Measurements from ENCODE around the gene ROCK2. TPM values are rescaled to one million over a fixed set of nuclear protein-coding genes. Genes with fewer than 3 reads are reported as not detected.

The ROCK2 gene
- total RNA-seq, 1 donor from 2014 or later, result 63.5 TPM

DNA sequence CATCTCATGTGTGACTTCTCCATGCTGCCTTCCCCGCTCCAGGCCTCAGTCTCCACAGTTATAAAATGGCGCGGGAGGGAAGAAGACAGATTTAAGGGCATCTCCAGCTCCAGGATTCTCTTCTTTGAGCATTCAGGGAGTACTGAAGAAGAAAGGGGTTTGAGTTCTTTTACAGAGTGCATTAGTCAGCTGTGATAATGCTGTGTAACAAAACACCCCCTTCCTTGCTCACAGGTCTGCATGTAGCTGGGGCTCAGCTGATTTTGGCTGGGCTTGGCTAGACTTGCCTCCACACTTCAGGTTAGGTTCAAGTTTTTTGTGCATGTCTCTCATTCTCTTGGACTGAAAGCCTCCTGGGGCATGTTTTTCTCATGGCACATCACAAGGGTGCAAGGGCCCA is 197.2 kb downstream of the ROCK2 start:
- Histone ChIP-seq H3K4me3 (no peak overlapping the region), H3K4me1 (no peaks in the 10 kb centered on the region), H3K27ac (no peak overlapping the region), H3K9me3 (no peaks in the 10 kb centered on the region), H3K36me3 (no peaks in the 10 kb centered on the region), H3K27me3 (no peaks in the 10 kb centered on the region)
- intact Hi-C loops (cut with DNase I), result no loop called here
- ATAC-seq, result no peak
- TF ChIP-seq, protein P1, sequence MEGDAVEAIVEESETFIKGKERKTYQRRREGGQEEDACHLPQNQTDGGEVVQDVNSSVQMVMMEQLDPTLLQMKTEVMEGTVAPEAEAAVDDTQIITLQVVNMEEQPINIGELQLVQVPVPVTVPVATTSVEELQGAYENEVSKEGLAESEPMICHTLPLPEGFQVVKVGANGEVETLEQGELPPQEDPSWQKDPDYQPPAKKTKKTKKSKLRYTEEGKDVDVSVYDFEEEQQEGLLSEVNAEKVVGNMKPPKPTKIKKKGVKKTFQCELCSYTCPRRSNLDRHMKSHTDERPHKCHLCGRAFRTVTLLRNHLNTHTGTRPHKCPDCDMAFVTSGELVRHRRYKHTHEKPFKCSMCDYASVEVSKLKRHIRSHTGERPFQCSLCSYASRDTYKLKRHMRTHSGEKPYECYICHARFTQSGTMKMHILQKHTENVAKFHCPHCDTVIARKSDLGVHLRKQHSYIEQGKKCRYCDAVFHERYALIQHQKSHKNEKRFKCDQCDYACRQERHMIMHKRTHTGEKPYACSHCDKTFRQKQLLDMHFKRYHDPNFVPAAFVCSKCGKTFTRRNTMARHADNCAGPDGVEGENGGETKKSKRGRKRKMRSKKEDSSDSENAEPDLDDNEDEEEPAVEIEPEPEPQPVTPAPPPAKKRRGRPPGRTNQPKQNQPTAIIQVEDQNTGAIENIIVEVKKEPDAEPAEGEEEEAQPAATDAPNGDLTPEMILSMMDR (IDR thresholded peaks at IDR 0.05), result no peak
- no peak for DNase-seq

DNA sequence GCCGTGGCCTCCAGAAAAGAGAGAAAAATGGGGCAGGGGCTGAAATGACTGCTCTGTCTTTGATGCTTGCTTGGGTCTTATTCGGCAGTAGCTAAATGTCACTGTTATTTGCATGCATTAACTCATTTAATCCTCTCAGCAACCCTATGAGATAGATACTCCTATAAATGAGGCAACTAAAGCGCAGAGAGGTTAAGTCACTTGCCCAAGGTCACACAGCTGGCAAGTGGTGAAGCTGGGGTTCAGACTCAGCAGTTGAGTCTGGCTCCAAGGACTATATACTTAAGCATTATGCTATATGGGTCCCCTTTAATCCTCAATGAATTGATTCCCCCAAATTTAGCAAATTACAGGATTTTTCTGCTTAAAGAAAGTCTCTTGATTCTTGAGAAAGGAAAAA is 198.4 kb downstream of the ROCK2 start:
- H3K4me1 ChIP-seq, result no peaks in the 10 kb centered on the region
- TF ChIP-seq, protein P1 (IDR thresholded peaks at IDR 0.05), result no peak
- DNase-seq (no peak), ATAC-seq (no peak)
- no peaks in the 10 kb centered on the region for H3K27me3 ChIP-seq
- intact Hi-C loops (cut with DNase I), result no loop called here
- H3K9me3 ChIP-seq, result no peaks in the 10 kb centered on the region
- no peaks in the 10 kb centered on the region for H3K36me3 ChIP-seq
- H3K27ac ChIP-seq, result no peak overlapping the region
- no peak overlapping the region for H3K4me3 ChIP-seq

DNA sequence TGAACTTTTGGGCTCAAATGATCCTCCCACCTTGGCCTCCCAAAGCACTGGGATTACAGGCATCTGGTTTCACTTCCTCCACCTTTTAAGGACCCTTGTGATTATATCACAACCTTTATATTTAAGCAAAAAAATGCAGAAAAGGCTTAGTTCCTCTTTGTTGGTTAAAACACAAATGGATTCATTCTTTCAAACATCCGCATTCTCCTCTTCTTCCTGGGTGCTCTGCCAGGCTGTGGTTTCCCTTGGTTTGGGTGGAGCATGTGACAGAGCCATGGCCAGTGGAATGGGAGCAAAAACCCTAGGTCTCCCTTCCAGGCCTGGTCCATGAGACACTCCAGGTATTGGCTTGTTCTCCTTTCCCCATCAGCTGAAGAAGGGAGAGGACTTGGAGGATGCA is 199.1 kb downstream of the ROCK2 start:
- DNase-seq (no peak), ATAC-seq (peak; percentile 68)
- Histone ChIP-seq H3K4me1 (no peaks in the 10 kb centered on the region), H3K27me3 (no peaks in the 10 kb centered on the region), H3K36me3 (no peaks in the 10 kb centered on the region), H3K4me3 (no peak overlapping the region), H3K27ac (no peak overlapping the region), H3K9me3 (no peaks in the 10 kb centered on the region)
- TF ChIP-seq, protein P1 (IDR thresholded peaks at IDR 0.05), result no peak
- intact Hi-C loops (cut with DNase I), result no loop called here

DNA sequence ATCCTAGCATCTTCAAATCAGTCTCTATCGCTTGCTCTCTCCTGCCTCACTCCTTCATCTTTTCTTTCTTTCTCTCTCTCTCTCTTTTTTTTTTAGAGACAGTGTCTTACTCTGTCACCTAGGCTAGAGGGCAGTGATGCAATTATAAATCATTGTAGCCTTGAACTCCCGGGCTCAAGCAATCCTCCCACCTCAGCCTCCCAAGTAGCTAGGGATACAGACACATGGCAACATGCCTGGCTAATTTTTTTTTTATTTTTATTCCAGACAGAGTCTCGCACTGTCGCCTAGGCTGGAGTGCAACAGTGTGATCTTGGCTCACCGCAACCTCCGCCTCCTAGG is 199.7 kb downstream of the ROCK2 start:
- no peak for ATAC-seq
- Histone ChIP-seq H3K9me3 (no peaks in the 10 kb centered on the region), H3K4me3 (no peak overlapping the region), H3K36me3 (no peaks in the 10 kb centered on the region), H3K4me1 (no peaks in the 10 kb centered on the region), H3K27ac (no peak overlapping the region), H3K27me3 (no peaks in the 10 kb centered on the region)
- TF ChIP-seq, protein P1 (IDR thresholded peaks at IDR 0.05), result no peak
- intact Hi-C loops (cut with DNase I), result no loop called here
- DNase-seq, result no peak

DNA sequence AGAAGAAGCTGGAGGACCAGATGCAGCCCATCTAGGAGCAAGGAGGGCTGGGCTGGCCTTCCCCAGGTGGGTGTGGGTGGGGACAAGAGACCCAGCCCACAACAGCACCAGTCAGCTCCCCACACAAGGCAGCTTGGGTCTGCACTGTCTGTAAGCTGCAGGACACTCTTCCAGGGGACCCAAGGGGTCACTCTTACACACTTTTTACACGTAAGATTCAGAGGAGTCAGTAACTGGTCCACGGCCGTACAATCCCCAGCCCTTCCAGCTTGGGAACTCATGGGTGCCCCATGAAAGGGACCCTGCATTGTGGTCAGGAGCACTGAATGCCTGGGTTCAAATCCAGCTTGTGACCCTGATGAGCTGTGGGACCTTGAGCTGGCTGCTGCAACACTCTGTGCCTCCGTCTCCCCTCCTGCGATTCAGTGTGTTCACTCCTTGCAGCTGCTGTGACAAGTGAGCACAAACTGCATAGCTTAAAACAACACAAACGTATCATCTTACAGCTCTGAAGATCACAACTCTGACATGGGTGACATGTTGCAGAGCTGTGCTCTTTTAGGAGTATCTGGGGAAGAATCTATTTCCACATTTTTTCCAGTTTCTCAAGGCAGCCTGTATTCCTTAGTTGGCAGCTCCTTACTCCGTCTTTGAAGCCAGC is 200.2 kb downstream of the ROCK2 start:
- Histone ChIP-seq H3K36me3 (no peaks in the 10 kb centered on the region), H3K4me1 (no peaks in the 10 kb centered on the region), H3K27ac (no peak overlapping the region), H3K9me3 (no peaks in the 10 kb centered on the region), H3K4me3 (no peak overlapping the region), H3K27me3 (no peaks in the 10 kb centered on the region)
- TF ChIP-seq, protein P1 (IDR thresholded peaks at IDR 0.05), result no peak
- intact Hi-C loops (cut with DNase I), result no loop called here
- DNase-seq (no peak), ATAC-seq (no peak)

DNA sequence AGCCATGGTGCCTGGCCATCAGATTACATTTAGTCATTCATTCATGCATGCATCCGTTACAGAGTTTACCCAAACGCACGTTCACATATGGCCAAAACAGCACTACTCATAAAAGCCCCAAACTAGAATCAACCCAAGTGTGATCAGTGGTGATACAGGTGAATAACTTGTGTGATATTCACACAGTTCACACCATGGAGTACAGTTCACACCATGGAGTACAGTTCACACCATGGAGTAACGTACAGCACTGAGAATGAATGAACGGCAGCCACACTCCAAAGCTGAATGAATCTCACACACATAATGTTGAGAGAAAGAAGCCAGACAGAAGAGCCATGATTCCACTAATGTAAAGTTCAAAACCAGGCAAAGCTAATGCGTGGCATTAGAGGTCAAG is 201.4 kb downstream of the ROCK2 start:
- Histone ChIP-seq H3K4me1 (no peaks in the 10 kb centered on the region), H3K36me3 (no peaks in the 10 kb centered on the region), H3K9me3 (no peaks in the 10 kb centered on the region), H3K27ac (no peak overlapping the region), H3K27me3 (no peaks in the 10 kb centered on the region), H3K4me3 (no peak overlapping the region)
- no peak for DNase-seq
- intact Hi-C loops (cut with DNase I), result no loop called here
- ATAC-seq, result no peak
- TF ChIP-seq, protein P1 (IDR thresholded peaks at IDR 0.05), result no peak
